PC-3 (cell line): ENCODE measurements around the gene BID. TPM values are rescaled to one million over a fixed set of nuclear protein-coding genes. Genes with fewer than 3 reads are reported as not detected.

ENCODE experiments used
- ATAC-seq: fragments of 200-7000 bp; cut with Tn5 transposase; 2 replicates; pipeline ENCODE4 v1.9.1; 2020; ENCODE audit warnings: mild to moderate bottlenecking, moderate library complexity
- BruUV-seq: library from RNA; stranded (reverse); fragments of 400-500 nt; replicated peaks from 2 replicates; lab custom pipeline; 2021; lab: Mats Ljungman, UMichigan
- CTCF ChIA-PET: fragments of 300-600 bp; sonication (Branson Sonifier 250); formaldehyde crosslinking; loops from one replicate; lab custom pipeline; 2022; ENCODE audit warnings: antibody characterized with exemption; lab: Charles Lee
- POLR2A ChIA-PET: fragments of 300-600 bp; sonication (Branson Sonifier 250); formaldehyde crosslinking; loops from one replicate; lab custom pipeline; 2022; ENCODE audit warnings: antibody characterized with exemption; ENCODE audit not compliant: unreplicated experiment; lab: Charles Lee
- DNase-seq: peaks from one replicate; pipeline ENCODE4 v3.0.0-alpha.2; 2015
- H2AFZ ChIP-seq: fragments of 300-600 bp; sonication (generic); 2 replicates; pipeline ENCODE4 v1.6.0; 2016; ENCODE audit warnings: antibody characterized with exemption, low read length
- H3F3A ChIP-seq: fragments of 300-600 bp; sonication (generic); one replicate; pipeline ENCODE4 v1.6.0; 2017; ENCODE audit warnings: antibody characterized with exemption, low read length, control low read depth, mild to moderate bottlenecking; ENCODE audit not compliant: unreplicated experiment
- H3K27ac ChIP-seq: fragments of 300-600 bp; sonication (generic); 2 replicates; pipeline ENCODE4 v1.5.1; 2016; ENCODE audit warnings: mild to moderate bottlenecking, low read length
- H3K27me3 ChIP-seq: fragments of 300-600 bp; sonication (generic); 2 replicates; pipeline ENCODE4 v1.6.1; 2016; ENCODE audit warnings: low read length, mixed read lengths
- H3K36me3 ChIP-seq: fragments of 300-600 bp; sonication (generic); 2 replicates; pipeline ENCODE4 v1.6.1; 2016; ENCODE audit warnings: low read depth, mixed run types, low read length, mixed read lengths
- H3K4me1 ChIP-seq: fragments of 300-600 bp; sonication (generic); 2 replicates; pipeline ENCODE4 v1.5.1; 2016; ENCODE audit warnings: low read length; ENCODE audit not compliant: insufficient read depth
- H3K4me2 ChIP-seq: fragments of 300-600 bp; sonication (generic); 2 replicates; pipeline ENCODE4 v1.6.0; 2016; ENCODE audit warnings: low read length
- H3K4me3 ChIP-seq: fragments of 300-600 bp; sonication (generic); 2 replicates; pipeline ENCODE4 v1.5.1; 2016; ENCODE audit warnings: mild to moderate bottlenecking, low read length, mixed read lengths
- H3K79me2 ChIP-seq: fragments of 300-600 bp; sonication (generic); 2 replicates; pipeline ENCODE4 v1.6.1; 2017; ENCODE audit warnings: low read length, mixed read lengths
- H3K9ac ChIP-seq: fragments of 300-600 bp; sonication (generic); 2 replicates; pipeline ENCODE4 v1.6.0; 2016; ENCODE audit warnings: mild to moderate bottlenecking, low read length
- H3K9me2 ChIP-seq: fragments of 300-600 bp; sonication (generic); replicated peaks from 2 replicates; pipeline ENCODE4 v1.6.1; 2016; ENCODE audit warnings: mixed run types, low read length, mixed read lengths
- H3K9me3 ChIP-seq: fragments of 300-600 bp; sonication (generic); 2 replicates; pipeline ENCODE4 v1.6.1; 2016; ENCODE audit warnings: low read length, mixed read lengths
- H4K20me1 ChIP-seq: fragments of 300-600 bp; sonication (generic); 2 replicates; pipeline ENCODE4 v1.6.1; 2016; ENCODE audit warnings: low read length, mixed read lengths
- EZH2 ChIP-seq: fragments of 300-600 bp; sonication (generic); IDR thresholded peaks from one replicate; pipeline ENCODE4 v1.6.1; 2017; ENCODE audit warnings: antibody characterized with exemption, mild to moderate bottlenecking, low read length; ENCODE audit not compliant: unreplicated experiment
- EZH2phosphoT487 ChIP-seq: fragments of 300-600 bp; sonication (generic); IDR thresholded peaks from 2 replicates; pipeline ENCODE4 v1.6.1; 2018; ENCODE audit warnings: mild to moderate bottlenecking, antibody characterized with exemption, low read length, borderline replicate concordance
- intact Hi-C: fragments of 100-400 bp; cut with micrococcal nuclease; formaldehyde crosslinking; loops from 2 replicates; pipeline ENCODE4 v1.9.0; 2023
- total RNA-seq: library from RNA; depleted of rRNA; stranded (reverse); fragments of >200 nt; gene quantifications from 2 replicates; pipeline ENCODE4 v1.2.3, GENCODE V29; 2014
- TF ChIP-seq, protein P1 (sequence below): fragments of 300-600 bp; sonication (generic); conservative IDR thresholded peaks from 2 replicates; pipeline ENCODE4 v1.5.1; 2017; ENCODE audit warnings: antibody characterized with exemption, low read depth, mild to moderate bottlenecking, low read length

Gene BID
- total RNA-seq, 1 experiment from 2014 or later: 123 TPM

- no peak overlapping the region for H3K4me3 ChIP-seq
- no peak overlapping the region for H3K9ac ChIP-seq
- H3K27ac ChIP-seq: no peak overlapping the region
- H3K9me2 ChIP-seq: no peaks in the 10 kb centered on the region
- no peaks in the 10 kb centered on the region for H3F3A ChIP-seq
- intact Hi-C loops: no loop called here
- BruUV-seq: no TSS peak
- no peaks in the 10 kb centered on the region for H3K27me3 ChIP-seq
- H3K9me3 ChIP-seq: no peaks in the 10 kb centered on the region
- ATAC-seq (no peak), DNase-seq (no peak)
- H3K79me2 ChIP-seq: no peaks in the 10 kb centered on the region
- TF ChIP-seq EZH2phosphoT487 (no peak), EZH2 (no peak)
- TF ChIP-seq, protein P1, sequence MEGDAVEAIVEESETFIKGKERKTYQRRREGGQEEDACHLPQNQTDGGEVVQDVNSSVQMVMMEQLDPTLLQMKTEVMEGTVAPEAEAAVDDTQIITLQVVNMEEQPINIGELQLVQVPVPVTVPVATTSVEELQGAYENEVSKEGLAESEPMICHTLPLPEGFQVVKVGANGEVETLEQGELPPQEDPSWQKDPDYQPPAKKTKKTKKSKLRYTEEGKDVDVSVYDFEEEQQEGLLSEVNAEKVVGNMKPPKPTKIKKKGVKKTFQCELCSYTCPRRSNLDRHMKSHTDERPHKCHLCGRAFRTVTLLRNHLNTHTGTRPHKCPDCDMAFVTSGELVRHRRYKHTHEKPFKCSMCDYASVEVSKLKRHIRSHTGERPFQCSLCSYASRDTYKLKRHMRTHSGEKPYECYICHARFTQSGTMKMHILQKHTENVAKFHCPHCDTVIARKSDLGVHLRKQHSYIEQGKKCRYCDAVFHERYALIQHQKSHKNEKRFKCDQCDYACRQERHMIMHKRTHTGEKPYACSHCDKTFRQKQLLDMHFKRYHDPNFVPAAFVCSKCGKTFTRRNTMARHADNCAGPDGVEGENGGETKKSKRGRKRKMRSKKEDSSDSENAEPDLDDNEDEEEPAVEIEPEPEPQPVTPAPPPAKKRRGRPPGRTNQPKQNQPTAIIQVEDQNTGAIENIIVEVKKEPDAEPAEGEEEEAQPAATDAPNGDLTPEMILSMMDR: no peak
- no peaks in the 10 kb centered on the region for H3K4me1 ChIP-seq
- no peaks in the 10 kb centered on the region for H3K36me3 ChIP-seq
- no peaks in the 10 kb centered on the region for H4K20me1 ChIP-seq
- ChIA-PET CTCF (no interaction called here), POLR2A (no interaction called here)
- no peak overlapping the region for H2AFZ ChIP-seq
- H3K4me2 ChIP-seq: no peak overlapping the region
Observed at GRCh38 chr22:17814084-17814483, 39.8 kb upstream of the BID start.

DNA sequence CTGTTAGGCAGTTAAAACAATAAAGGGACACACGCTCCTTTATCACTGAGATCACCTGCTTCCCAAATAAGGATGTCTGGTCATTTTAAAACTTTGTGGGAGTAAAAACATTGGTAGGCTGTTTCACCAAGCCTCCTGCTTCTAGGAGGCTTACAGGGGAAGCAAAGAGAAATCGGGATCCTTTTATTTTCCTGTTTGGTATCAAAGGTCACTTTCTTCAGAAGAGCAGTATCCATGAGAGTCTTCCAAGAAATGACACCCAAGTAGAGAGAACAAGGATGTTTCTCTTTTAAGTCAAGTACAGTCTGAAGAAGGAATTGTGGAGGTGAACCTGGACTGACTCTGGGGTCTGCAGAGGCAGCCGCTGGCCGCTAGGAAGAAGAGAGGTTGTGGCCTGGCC, 36.9 kb upstream of the BID start:
- no peaks in the 10 kb centered on the region for H3K9me3 ChIP-seq
- no peaks in the 10 kb centered on the region for H3F3A ChIP-seq
- ATAC-seq (no peak), DNase-seq (no peak)
- H3K4me3 ChIP-seq: no peak overlapping the region
- POLR2A ChIA-PET: no interaction called here
- no peaks in the 10 kb centered on the region for H3K79me2 ChIP-seq
- no peak overlapping the region for H2AFZ ChIP-seq
- intact Hi-C loops: no loop called here
- H3K27me3 ChIP-seq: no peaks in the 10 kb centered on the region
- H3K4me1 ChIP-seq: no peaks in the 10 kb centered on the region
- H3K9ac ChIP-seq: no peak overlapping the region
- H3K27ac ChIP-seq: no peak overlapping the region
- CTCF ChIA-PET: no interaction called here
- no peak for TF ChIP-seq EZH2phosphoT487
- TF ChIP-seq EZH2: no peak
- TF ChIP-seq, protein P1: no peak
- no peak overlapping the region for H3K4me2 ChIP-seq
- H3K9me2 ChIP-seq: no peaks in the 10 kb centered on the region
- no TSS peak for BruUV-seq
- no peaks in the 10 kb centered on the region for H4K20me1 ChIP-seq
- no peaks in the 10 kb centered on the region; the same call in 1 of the 2 replicates for H3K36me3 ChIP-seq

- no peaks in the 10 kb centered on the region for H3K9me3 ChIP-seq
- CTCF ChIA-PET: no interaction called here
- TF ChIP-seq EZH2phosphoT487 (no peak), EZH2 (no peak)
- TF ChIP-seq, protein P1: no peak
- no peaks in the 10 kb centered on the region for H3K9me2 ChIP-seq
- no peaks in the 10 kb centered on the region for H4K20me1 ChIP-seq
- no peak overlapping the region for H3K4me3 ChIP-seq
- intact Hi-C loops: no loop called here
- no TSS peak for BruUV-seq
- H3F3A ChIP-seq: no peaks in the 10 kb centered on the region
- no peaks in the 10 kb centered on the region for H3K79me2 ChIP-seq
- H3K9ac ChIP-seq: no peak overlapping the region
- ATAC-seq: no peak
- no peaks in the 10 kb centered on the region; the same call in 1 of the 2 replicates for H3K36me3 ChIP-seq
- H3K27ac ChIP-seq: no peak overlapping the region
- POLR2A ChIA-PET: no interaction called here
- H3K4me1 ChIP-seq: no peaks in the 10 kb centered on the region
- H3K27me3 ChIP-seq: no peaks in the 10 kb centered on the region
- no peak for DNase-seq
- no peak overlapping the region for H2AFZ ChIP-seq
- no peak overlapping the region for H3K4me2 ChIP-seq
Observed at GRCh38 chr22:17810570-17811116, 36.4 kb upstream of the BID start.
